Subcutaneous adipose tissue (tissue), 4 donors: ENCODE results near the gene WWP2. TPM values are rescaled to one million over a fixed set of nuclear protein-coding genes. Genes with fewer than 3 reads are reported as not detected.

Source experiments
- CTCF ChIP-seq: fragments of 450-650 bp; IDR thresholded peaks from one replicate; pipeline ENCODE4 v1.5.1; 2016; ENCODE audit warnings: low read depth, mild to moderate bottlenecking, control low read depth, antibody characterized with exemption, moderate library complexity
- total RNA-seq, 4 donors: library from RNA; depleted of rRNA; stranded (reverse); fragments of >200 nt; gene quantifications; one replicate each; pipeline ENCODE4 v1.1.0, GENCODE V29; 2016

Gene WWP2
- total RNA-seq, 4 donors from 2014 or later, result 20.2 to 48.7 (median 34.7) TPM

- no peak for TF ChIP-seq CTCF
These were observed 78.8 kb downstream of the WWP2 start for GRCh38 chr16:69840975-69841374.

GRCh38 chr16:69844441-69844840, 82.3 kb downstream of the WWP2 start:
- no peak for TF ChIP-seq CTCF

- TF ChIP-seq CTCF, result no peak
These were observed 83.0 kb downstream of the WWP2 start for GRCh38 chr16:69845181-69845580.

- TF ChIP-seq CTCF, result no peak
These were observed 85.5 kb downstream of the WWP2 start for GRCh38 chr16:69847643-69848042.

GRCh38 chr16:69848637-69849545, 86.8 kb downstream of the WWP2 start:
- TF ChIP-seq CTCF, result no peak

GRCh38 chr16:69851491-69852240, 89.5 kb downstream of the WWP2 start:
- TF ChIP-seq CTCF, result no peak

GRCh38 chr16:69852815-69853214, 90.7 kb downstream of the WWP2 start:
- TF ChIP-seq CTCF, result no peak
